ENCODE results near the gene ARL6IP4.
"Not testable (repeated sequence)": the region's sequence is repeated elsewhere in the genome, so short reads cannot be mapped to it uniquely, and the experiment has no call there.

The ARL6IP4 gene

DNA sequence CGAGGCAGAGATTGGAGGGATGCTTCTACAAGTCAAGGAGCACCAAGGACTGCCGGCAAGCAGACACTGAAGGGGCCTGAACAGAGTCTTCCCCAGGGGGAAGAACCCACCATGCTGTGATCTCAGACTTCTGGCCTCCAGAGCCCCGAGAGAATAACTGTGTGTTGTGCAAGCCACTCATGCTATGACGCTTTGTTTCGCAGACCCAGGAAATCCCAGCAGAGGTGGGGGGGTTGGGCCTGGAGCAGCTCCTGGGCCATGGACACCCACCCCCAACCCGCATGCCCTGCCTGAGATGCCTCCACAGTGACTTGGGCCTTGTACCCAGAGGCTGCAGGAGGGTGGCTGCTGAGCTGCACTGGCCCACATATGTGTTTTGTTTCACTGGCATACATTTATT, 31.2 kb downstream of the ARL6IP4 start:
- DNase-seq (ENCODE audit: low read depth) = peak; percentile 62

DNA sequence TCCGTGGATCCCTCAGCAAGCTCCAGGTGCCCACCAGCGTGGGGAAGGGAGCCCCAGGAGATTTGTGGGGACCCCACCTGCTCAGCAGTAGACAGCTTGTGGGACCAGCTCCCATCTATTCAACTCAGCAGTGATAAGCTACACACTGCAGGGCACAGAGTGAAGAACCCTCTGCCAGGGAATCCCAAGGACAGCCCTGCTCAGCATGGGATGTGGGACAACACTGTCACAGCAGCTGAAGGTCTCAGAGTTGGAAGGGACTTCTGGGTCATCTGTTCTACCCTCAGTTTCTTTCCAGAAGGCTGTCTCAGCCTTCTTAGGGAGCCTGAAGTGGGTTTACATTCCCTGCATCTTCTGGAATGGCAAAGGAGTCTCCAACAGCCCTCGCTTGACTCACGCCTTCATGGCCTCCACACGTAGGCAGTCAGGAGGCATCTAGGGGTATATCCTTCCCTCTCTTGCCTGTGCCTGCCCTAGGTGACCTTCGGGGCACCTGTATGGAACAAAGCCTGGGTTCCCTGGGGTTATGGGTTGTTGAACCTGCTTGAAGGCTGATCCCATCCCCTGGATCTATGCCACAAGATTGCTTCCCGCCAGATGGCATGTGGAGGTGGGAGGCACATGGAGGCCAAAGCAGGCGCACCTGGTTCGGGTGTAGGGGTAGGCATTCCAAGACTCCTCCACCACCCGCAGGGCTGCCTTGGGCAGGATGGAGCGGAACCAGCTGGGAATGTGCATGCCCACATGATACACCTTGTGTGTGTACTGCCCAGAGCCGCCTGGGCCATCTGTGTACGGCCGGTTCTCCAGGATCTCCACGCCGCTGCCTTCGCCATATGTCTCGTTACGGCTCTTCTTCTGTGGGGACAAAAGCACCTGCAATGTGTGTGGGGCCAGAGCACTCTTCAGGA, 33.0 kb downstream of the ARL6IP4 start:
- no peak for DNase-seq (ENCODE audit: low read depth)

DNA sequence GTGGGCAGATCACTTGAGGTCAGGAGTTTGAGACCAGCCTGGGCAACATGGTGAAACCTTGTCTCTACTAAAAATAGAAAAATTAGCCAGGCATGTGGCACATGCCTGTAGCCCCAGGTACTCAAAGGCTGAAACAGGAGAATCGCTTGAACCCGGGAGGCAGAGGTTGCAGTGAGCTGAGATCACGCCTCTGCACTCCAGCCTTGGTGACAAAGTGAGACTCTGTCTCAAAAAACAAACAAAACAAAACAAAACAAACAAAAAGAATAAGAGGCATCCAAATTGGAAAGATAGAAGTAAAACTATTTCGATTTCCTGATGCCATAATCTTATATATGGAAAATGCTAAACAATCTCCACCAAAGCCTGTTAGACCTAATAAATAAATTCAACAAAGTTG, 34.0 kb downstream of the ARL6IP4 start:
- not testable (repeated sequence) for DNase-seq (ENCODE audit: low read depth)

DNA sequence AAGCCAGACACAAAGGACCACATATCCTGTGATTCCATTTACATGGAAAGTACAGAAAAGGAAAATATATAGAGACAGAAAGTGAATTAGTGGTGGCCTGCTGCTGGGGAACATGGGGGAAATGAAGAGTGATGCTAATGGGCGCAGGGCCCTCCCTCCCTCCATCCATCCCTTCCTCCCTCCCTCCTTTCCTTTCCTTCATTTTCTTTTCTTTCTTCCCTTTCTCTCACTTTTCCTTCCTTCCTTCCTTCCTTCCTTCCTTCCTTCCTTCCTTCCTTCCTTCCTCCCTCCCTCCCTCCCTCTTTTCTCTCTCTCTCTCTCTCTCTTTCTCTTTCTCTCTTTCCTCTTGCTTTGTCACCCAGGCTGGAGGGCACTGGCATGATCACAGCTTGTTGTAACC, 37.3 kb downstream of the ARL6IP4 start:
- no peak for DNase-seq (ENCODE audit: low read depth)

DNA sequence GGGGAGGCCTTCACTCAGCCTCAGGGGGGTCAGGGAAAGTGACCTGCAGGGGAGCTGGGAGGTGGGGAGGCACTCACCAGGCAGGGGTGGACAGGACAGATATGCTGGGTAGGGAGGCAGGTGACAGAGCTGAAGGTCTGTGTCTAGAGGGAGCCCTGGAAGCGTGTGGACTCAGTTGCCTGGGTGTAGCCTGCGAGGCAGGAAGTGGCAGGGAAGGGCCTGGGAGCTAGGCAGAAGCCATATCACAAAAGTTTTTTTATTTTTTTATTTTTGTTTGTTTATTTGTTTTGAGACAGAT, 39.3 kb downstream of the ARL6IP4 start:
- no peak for DNase-seq (ENCODE audit: low read depth)

DNA sequence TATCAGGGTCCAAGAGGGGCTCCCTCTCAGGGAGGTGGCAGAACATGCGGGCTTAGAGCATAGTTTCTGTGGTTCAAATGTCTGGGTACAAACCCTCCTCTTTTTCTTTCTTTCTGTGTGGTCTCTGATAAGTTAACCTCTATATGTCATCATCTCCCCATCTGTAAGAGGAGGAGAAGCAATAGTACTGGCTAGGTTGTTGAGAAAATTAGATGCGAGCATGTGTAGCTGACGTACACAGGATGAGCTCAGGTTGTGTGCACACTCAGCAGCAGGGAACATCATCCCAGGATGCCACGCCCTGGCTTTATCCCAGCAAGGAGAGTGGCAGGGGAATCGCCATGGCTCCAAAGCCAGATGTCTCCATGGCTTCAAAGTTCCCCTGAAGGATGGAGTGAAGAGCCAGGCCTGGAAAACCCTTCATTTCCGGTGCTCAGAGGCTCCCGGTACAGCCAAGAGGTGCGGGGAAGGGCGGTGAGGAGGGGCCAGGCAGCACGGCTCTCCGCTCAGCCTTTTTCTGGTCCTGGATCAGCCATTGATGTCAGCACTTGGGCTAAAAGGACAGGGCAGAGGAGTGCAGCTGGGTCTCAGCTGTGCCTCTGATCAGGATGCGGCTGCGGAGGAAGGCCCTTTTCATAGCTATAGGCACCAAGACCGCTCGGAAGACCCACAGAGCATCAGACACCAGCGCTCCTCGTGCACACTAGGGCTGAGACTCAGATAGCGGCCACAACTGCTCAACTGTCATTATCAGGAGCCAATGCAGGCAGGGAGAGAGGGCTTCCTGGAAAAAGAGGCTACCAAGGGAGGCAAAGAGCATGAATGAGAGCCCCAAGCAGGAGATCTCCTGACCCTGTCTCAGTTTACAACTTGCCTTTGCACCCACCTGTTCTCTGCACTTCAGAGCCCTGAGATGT, 41.5 kb downstream of the ARL6IP4 start:
- no peak for DNase-seq (ENCODE audit: low read depth)

DNA sequence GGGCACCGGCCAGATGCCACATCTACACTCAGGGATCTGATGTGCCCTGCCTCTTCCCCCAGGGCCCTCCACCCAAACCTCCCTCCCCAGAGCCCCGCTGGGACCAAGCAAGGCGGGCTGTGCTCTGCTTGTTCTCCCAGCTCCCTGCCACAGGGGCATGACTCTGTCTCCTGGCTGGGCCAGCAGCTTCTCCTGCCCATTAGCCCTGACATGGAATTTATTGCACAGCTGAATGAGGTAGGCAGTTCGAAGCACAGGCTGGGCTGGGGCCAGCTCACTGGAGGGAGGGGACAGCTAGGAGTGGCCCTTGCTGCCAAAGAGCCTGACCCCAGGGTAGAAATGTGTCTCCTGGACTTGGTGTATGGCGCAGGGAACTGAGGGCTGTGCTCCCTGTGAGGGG, 42.4 kb downstream of the ARL6IP4 start:
- no peak for DNase-seq (ENCODE audit: low read depth)

DNA sequence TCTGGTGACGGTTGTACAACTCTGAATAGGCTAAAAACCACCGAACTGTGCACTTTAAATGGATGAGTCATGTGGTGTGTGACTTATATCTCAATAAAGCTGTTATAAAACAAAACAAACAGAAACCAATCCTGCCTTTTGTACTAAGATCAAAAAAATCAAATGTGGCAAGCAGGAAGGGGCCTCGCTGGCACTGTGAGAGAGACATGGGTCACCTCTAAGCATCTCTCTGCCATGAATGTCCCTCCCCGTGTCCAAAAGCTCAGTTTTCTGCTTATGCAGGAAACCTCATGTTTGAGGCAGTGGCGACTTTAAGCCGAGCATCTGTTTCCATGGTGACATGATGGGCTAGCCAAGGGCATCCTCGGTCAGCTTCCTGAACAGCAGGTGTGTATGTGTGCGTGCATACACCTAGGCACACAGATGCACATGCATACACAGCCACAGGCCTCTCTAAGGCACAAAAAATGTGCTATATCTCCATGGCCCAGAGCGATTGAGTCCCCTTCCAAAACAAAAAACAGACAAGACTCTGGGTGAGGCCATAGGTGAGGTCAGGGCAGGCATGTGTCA, 44.4 kb downstream of the ARL6IP4 start:
- DNase-seq (ENCODE audit: low read depth) = peak; percentile 51

DNA sequence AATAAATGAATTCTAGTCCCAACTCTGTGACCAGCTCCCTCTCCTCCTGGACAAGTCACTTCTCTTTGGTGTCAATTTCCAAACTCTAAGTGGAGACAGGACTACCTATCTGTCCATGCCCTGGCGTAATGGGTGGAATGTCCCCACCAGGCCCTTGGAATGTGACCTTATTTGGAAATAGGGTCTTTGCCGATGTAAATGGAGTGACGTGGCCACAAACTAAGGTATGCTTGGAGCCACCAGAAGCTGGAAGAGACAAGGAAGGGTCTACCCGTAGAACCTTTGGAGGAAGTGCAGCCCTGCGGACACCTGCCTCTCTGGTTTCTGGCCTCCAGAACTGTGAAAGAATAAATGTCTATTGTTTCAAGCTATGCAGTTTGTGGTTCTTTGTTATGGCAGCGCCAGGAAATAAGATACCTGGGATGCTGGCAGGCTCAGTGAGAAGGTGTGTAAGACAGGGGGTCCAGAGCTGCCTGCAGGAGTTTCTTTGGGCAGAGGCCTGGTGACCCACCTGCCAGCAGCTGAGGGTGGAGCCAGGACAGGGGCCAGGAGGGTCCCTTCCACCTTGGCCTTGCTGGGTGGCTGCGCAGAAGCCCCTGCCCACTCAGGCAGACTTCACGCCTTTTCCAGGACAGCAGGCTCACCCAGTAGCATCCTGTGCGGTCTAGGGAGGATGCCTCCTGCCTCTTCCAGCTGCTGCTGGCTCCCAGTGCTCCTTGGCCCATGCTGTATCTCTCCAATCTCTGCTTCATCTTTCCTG, 45.8 kb downstream of the ARL6IP4 start:
- DNase-seq (ENCODE audit: low read depth) = no peak

DNA sequence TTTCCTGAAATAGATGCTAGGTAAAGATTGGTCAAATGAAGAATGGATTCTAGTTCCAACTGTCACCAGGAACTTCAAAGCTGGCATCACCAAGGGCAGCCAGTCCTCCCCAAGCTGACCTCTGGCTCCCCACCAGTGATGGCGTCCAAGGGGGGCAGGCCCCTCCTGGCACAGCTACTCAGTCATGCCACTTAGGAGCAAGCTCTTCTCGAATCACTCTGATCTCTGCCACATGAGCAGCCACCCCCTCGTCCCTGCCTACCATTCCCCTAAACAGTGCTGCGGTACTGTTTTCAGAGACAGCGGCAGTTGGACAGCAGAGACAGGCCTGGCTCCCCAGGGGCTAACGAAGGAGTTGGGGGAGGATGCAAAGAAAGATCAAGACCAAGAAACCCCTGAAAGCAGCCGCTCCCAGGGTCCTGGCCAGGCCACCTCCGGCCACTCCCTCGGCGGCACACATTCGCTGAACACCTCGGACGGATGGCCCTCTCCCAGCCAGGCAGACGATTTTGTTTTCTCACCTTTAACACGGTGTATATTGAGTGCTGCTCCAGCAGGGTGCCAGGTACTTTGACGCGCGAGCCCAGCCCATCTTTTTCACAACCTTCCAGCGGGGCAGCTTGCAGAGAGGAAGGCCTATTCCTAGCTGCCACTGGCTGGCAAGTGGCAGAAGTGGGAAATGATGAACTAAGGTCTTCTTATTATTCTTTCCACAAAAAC, 47.4 kb downstream of the ARL6IP4 start:
- DNase-seq (ENCODE audit: low read depth) = no peak

DNA sequence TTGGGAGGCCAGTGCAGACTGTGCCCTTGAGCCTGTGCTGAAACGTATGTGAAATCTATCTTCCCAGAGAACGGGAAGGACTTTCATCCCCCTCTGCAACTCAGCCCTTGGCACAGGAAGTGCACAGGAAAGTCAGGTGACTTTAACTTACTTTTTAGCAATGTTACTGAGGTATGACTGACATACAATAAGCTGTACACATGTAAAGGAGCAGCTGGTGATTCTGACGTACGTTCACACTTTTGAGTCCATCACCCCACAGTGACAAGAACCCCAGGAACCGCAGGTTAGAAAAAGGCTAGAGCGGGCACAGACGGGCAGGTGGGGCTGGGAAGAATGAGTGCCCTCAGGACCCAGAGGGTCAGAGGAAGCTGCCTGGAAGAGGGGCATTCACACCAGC, 48.0 kb downstream of the ARL6IP4 start:
- no peak for DNase-seq (ENCODE audit: low read depth)

DNA sequence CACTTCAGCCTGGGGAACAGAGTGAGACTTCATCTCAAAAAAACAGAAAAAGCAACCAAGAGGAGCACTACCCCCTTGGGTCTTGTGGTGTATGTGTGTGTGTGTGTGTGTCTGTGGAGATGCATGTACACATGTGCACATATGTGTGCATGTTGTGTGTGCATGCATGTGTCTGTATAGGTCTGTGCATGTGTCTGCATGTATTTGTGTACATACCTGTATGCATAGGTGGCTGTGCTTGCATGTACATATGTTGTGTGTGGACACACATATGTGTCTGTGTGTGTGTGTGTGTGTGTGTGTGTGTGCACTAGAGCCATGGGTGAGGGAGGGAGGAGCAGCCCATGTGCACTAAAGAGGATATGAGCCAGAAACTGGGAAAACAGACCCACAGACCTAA, 49.1 kb downstream of the ARL6IP4 start:
- DNase-seq (ENCODE audit: low read depth) = no peak

DNA sequence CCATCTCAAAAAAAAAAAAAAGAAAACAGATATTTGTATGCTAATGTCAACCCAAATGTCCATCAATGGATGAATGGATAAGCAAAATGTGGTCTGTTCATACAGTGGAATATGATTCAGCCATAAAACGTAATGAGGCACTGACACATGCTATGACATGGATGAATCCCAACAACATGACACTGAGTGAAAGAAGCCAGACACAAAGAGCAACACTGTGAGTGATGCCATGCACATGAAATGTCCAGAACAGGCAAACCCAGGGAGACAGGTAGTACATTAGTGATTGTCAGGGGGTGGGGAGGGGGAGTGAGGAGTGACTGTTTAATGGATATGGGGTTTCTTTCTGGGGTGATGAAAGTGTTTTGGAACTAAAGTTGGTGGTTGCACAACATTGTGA, 50.2 kb downstream of the ARL6IP4 start:
- no peak for DNase-seq (ENCODE audit: low read depth)

DNA sequence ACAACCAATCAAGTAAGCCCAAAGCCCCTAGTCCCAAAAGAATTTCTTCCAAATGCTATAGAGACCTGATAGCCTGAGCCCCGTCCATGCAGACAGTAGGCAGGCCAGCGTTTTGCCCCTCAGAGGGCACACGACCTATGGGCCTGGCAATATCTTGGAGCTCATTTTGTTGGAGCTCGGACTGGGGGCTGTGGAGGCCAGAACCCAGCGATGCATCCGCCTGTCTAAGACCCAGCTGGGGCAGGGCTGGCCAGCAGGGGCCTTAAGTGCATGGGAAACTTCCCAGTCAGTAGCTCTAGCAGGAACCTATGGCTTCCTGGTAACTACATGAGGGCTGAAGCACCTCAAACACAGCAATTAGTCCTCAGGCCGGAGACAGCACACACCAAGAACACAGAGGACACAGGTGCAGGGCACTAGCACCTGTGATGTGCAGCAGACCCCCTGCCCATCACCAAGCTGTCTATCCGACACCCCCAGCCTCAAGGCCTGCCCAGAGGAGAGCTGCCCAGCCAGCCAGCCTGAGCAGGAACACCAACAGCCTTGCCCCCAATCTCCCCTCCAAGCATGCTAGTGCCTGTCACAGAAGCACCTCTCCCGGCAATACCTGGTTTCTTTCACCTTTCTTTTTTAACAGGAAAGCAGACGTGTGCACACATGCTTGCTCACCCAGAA, 50.8 kb downstream of the ARL6IP4 start:
- DNase-seq (ENCODE audit: low read depth) = no peak

Data from iris pigment epithelial cell (primary cell).